Stimulated activated CD8-positive, alpha-beta memory T cell treated with anti-CD3 and anti-CD28 coated beads, Interleukin-12 subunit alpha, Interleukin-12 subunit beta, amount 100 ng/mL, for 24 hours (primary cell): ENCODE measurements around the gene CPE.

ENCODE experiments used
- DNase-seq: peaks from one replicate; pipeline ENCODE4 v3.0.0-alpha.2; 2020; ENCODE audit errors: extremely low read depth

Gene CPE

GRCh38 chr4:165364452-165365080 is 14.2 kb upstream of the CPE start:
- no peak for DNase-seq

- no peak for DNase-seq
These were observed 11.8 kb upstream of the CPE start for GRCh38 chr4:165367040-165367439.

- no peak for DNase-seq
These were observed 10.7 kb upstream of the CPE start for GRCh38 chr4:165368114-165368513.

DNA sequence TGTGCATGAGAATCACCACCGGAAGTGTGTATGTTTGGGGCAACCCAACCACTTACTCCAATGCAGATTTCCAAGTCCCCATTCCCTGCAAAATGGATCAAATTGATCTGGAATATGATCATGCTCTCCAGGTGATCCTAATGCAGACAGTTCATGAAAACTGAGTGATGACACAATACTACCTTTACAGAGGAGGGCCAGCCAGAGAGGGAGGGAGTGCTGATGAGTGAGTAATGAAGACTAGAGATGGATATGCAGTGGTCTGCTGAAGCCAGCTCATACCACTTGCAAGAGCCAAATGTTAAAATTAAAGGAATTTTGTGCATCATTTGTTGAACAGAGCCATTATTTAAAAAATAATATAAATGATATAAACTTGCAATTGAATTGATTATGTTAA is 10.2 kb upstream of the CPE start:
- DNase-seq = no peak

DNA sequence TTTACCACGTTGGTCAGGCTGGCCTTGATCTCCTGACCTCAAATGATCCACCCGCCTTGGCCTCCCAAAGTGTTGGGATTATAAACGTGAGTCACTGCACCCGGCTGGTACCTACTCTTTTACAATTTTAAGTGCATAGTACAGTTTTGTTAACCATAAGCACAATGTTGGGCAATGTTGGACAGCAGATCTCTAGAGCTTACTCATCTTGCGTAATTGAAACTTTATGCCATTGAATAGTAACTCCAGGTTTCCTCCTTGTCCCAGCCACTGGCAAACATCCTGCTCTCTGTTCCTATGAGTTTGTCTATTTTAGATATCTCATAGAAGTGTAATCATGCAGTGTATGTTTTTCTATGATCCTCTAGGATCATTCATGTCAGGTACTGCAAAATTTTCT is 9.3 kb upstream of the CPE start:
- no peak for DNase-seq

DNA sequence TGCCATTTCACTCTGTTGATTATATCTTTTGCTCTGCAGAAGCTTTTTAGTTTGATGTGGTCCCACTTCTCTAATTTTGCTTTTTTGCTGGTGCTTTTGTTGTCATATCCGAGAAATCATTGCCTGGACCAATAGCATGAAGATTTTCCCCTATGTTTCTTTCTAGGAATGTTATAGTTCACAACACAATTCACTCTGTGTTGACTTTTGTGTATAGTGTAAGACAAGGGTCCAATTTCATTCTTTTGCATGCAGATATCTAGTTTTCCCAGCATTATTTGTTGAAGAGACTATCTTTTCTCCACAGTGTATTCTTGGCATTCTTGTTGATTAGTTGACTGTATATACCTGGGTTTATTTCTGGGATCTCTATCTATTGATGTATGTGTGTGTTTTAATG is 8.3 kb upstream of the CPE start:
- no peak for DNase-seq

DNA sequence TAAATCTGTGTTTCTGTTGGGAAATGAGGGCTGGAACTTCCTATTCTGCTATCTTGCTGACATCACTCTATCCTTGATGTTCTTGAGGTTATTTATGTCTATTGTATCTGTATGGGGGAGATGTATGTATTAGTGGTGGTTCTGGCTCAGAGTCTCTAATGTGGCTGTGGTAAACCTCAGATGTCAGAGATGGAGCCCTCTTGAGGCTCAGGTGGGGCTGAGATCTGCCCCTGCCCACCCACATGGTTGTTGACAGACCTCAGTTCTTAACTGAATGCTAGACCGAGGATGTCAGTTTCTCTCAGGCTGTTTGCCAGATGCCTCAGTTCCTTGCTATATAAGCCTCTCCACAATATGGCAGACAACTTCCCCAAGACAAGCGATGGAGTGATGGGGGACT is 3.3 kb upstream of the CPE start:
- DNase-seq = no peak

GRCh38 chr4:165378398-165378744 is 437 bp upstream of the CPE start:
- DNase-seq = no peak

DNA sequence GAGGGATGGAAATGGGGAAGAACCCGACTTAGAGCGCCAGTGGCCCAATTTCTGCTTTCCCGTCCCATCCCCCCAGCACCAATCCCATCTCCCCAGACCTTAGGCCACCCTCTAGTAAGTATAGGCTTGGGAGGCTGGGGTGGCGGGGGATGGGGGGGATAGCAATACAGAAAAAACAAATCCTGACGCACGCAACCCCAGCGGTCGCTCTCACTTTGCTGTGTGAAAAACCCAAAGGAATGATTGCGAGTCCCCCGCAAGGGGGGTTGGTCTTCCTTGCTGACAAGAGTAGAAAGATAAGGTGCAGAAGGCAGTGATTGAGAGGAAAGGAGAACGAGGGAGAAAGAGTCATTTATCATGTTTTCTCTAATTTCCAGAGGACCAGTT is 863 bp downstream of the CPE start:
- no peak for DNase-seq

- no peak for DNase-seq
These were observed 2.0 kb downstream of the CPE start for GRCh38 chr4:165380805-165381204.

DNA sequence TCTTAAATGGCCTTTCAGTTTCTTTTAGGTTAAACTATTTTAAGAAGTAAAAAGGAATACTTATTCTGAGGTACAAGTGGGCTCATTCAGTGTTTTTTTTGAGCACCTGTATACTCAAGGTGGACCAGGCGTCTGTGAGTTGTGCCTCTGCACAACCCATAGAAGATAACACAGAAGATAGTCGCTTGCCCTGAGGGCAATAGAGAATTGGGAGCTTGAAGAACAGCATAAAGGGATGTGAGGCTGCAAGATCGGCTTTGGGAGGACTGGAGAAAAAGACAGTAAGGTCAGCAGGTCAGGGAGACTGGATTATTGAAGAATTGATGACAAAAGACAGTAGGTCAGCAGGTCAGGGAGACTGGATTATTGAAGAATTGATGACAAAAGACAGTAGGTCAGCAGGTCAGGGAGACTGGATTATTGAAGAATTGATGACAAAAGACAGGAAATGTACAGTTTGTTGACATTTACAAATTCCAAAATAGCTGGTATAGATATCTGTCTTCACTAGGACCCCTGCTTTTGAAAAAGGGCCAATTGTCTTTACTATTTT is 3.1 kb downstream of the CPE start:
- no peak for DNase-seq

- DNase-seq = no peak
These were observed 3.8 kb downstream of the CPE start for GRCh38 chr4:165382640-165383039.

DNA sequence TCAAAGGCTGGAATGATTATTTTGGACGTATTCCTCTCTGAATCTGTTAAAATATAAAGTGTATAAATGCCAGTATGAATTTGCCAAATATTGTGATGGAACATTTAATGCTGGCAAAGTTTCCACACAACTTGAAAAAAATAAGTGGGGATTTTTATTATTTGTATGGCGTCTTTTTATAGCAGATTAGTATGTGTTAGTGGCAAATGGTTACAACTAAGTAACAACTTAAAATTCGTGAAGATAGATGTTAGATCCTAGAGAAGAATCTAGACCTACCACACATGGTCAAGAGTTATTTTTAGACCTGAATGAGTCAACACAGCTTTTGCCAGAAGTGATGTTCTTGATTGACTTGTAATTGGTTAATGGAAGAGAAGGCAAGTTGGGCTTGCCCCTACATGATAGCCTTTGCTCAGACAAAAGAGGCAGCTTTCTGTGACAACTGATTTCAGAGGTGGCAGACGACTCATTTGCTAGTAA is 4.8 kb downstream of the CPE start:
- DNase-seq = no peak

GRCh38 chr4:165384186-165384585 is 5.4 kb downstream of the CPE start:
- DNase-seq = no peak

DNA sequence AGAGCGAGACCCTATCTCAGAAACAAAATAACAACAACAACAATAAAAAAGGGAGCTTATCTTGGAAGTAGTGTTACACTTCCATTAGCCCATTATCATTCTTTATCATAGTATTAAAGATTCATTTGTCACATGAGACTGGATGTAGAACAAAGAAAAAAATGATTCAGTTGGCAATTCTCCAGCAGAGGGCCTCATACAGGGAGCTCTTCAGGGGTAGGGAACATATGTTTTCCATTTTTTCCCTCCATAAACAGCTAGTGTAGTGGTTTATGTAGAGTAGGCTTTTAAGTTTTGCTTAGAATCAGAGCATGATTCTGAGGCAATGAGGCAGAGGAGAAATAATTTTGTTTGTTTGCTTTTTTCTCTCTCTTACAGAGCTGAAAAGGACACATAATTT is 5.8 kb downstream of the CPE start:
- DNase-seq = no peak

- no peak for DNase-seq
These were observed 6.3 kb downstream of the CPE start for GRCh38 chr4:165385126-165385525.

DNA sequence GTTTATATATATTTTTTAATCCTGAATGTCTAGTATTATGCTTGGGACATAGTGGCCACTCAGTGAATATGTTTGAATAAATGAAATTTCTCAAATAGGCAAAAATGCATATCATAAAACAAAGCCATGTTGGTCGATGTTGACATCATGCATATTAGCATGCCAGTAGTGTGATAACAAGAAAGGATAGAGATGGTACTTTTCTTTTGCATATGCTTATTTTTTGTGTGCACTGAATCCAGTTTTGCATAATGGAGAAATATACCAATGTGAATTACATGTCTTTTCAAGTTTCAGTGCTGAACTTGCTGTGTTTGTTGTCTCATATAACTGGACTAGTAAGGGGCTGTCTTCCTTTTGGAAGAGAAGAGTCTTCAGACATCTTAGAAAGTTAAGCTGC is 7.5 kb downstream of the CPE start:
- DNase-seq = no peak

- no peak for DNase-seq
These were observed 9.9 kb downstream of the CPE start for GRCh38 chr4:165388756-165389155.

- no peak for DNase-seq
These were observed 14.2 kb downstream of the CPE start for GRCh38 chr4:165393051-165393450.

DNA sequence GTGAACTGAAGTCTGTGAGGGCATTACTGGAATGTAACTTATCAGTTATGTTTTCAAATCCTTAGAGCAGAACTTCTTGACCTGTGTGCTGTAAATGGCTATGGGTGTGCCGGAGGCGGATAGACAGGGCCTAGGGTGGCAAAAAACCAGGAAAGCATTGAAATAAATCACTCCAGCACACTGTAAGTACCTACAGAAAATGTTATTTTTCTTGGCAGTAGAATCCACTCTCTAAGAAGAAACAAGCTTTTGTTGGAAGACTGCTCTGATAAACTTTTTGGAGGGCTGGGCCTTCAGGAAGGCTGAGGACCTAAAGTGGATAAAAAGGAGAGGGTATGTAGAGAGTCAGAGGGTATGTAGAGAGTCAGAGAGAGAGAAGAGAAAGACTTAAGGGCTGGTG is 14.9 kb downstream of the CPE start:
- no peak for DNase-seq

- DNase-seq = no peak
These were observed 15.5 kb downstream of the CPE start for GRCh38 chr4:165394275-165394674.

DNA sequence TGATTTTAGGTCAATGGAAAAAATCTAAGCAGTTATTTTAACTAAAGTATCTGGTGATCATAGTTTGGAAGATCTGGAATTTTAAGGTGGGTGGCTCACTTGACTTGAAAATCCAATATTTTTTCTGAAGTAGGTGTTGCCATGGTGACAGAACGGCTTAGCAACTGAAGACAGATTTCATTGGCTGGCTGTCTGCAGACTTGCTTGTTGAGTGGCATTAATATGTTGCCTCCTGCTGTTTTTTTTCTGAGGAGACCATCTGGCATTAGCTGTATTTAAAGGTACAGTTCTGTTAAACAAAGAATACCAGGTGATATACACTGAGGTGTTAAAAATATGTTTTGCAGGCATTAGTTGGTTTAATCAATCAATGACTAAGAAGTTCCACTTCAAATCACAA is 19.8 kb downstream of the CPE start:
- DNase-seq = no peak

DNA sequence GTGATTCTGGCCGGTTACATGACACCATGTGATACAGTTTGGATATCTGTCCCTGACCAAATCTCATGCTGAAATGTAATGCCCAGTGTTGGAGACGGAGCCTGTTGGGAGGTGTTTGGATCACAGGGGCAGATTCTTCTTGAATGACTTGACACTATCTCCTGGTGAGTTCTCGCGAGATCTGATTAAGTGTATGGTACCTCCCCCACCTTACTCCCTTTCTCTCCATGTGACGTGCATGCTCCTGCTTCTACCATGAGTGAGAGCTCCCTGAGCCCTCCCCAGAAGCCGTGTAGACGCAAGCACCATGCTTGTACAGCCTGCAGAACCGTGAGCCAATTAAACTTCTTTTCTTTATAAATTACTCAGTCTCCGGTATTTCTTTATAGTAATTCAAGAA is 23.6 kb downstream of the CPE start:
- DNase-seq = no peak

DNA sequence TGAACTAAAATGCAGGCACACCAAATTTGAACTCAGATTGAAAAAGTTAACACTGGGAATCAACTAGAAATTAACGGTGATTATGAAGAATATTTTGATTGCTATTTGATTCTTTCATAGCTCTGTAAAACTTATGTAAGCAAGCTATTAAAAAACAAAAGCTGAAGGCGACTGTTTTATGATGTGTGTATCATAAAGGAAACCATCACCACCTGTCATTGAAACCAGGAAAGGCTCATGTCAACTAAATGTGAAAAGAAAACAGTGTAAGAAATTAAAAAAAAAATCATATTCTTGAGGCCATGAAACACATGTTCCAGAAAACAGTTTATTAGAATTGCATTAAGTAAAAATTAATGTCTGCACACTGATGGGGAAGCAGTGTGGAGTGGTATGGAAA is 24.2 kb downstream of the CPE start:
- no peak for DNase-seq
